ENCODE results near the gene RAB3D. TPM values are rescaled to one million over a fixed set of nuclear protein-coding genes. Genes with fewer than 3 reads are reported as not detected.

Gene RAB3D
- total RNA-seq, 2 experiments from 2014 or later, result 3.6 to 5.1 TPM

- Mint-ChIP-seq H3K36me3 (peaks cover 15% of the 10 kb centered on the region), H3K27me3 (no peaks in the 10 kb centered on the region), H3K9me3 (ENCODE audit: low read depth) (no peaks in the 10 kb centered on the region), H3K4me3 (peak overlapping the region; percentile 57), H3K4me1 (peaks cover 43% of the 10 kb centered on the region), H3K27ac (no peak overlapping the region)
- CTCF ChIA-PET, result interaction anchor here (0.7 to 4.7 kb wide), 11 partner anchors 9 to 159 kb away, joined by 3 to 38 read pairs (median 4); partner anchors contain the start of genes CCDC159, ODAD3, PRKCSH and RAB3D
- ATAC-seq (no peak), DNase-seq (peak; percentile 71)
Observed at GRCh38 chr19:11377237-11377636, 37.8 kb upstream of the RAB3D start.

- H3K36me3 Mint-ChIP-seq, result peaks cover 15% of the 10 kb centered on the region
- H3K4me3 Mint-ChIP-seq, result no peak overlapping the region
- DNase-seq, result peak; percentile 91
- H3K9me3 Mint-ChIP-seq (ENCODE audit: low read depth), result no peaks in the 10 kb centered on the region
- H3K27me3 Mint-ChIP-seq, result no peaks in the 10 kb centered on the region
- CTCF ChIA-PET, result interaction anchor here (0.6 to 4.7 kb wide), 19 partner anchors 9 to 1444 kb away, joined by 3 to 38 read pairs (median 3); partner anchors contain the start of genes CCDC159, ELOF1, EPOR and ODAD3
- no peak overlapping the region for H3K27ac Mint-ChIP-seq
- ATAC-seq, result peak; percentile 48
- peaks cover 35% of the 10 kb centered on the region for H3K4me1 Mint-ChIP-seq
Observed at GRCh38 chr19:11375143-11375948, 35.9 kb upstream of the RAB3D start.

GRCh38 chr19:11374433-11375142 is 35.1 kb upstream of the RAB3D start, which contains the start of gene SWSAP1:
Gene SWSAP1 (plus strand): TSS chr19:11374666. CDS start chr19:11374681, 15 bp downstream.
- CTCF ChIA-PET, result interaction anchor here (0.6 to 4.7 kb wide), 19 partner anchors 8 to 1444 kb away, joined by 3 to 38 read pairs (median 3); partner anchors contain the start of genes CCDC159, ELOF1, ODAD3 and PRKCSH
- DNase-seq (peak; percentile 99), ATAC-seq (peak; percentile 92)
- Mint-ChIP-seq H3K4me3 (no peak within 1 kb of the TSS), H3K9me3 (ENCODE audit: low read depth) (no peaks in the 10 kb centered on the region), H3K4me1 (peaks cover 29% of the 10 kb centered on the region), H3K27ac (no peak within 1 kb of the TSS), H3K36me3 (peaks cover 15% of the 10 kb centered on the region), H3K27me3 (no peaks in the 10 kb centered on the region)

GRCh38 chr19:11373885-11374432 is 34.5 kb upstream of the RAB3D start:
- no peak overlapping the region for H3K27ac Mint-ChIP-seq
- CTCF ChIA-PET, result interaction anchor here (0.6 to 4.7 kb wide), 8 partner anchors 9 to 248 kb away, joined by 3 to 38 read pairs (median 4); partner anchors contain the start of genes ODAD3, PRKCSH and TSPAN16
- H3K36me3 Mint-ChIP-seq, result peaks cover 15% of the 10 kb centered on the region
- no peaks in the 10 kb centered on the region for H3K27me3 Mint-ChIP-seq
- H3K4me3 Mint-ChIP-seq, result no peak overlapping the region
- H3K9me3 Mint-ChIP-seq (ENCODE audit: low read depth), result no peaks in the 10 kb centered on the region
- H3K4me1 Mint-ChIP-seq, result peaks cover 29% of the 10 kb centered on the region
- ATAC-seq (no peak), DNase-seq (no peak)

- Mint-ChIP-seq H3K27me3 (no peaks in the 10 kb centered on the region), H3K9me3 (ENCODE audit: low read depth) (no peaks in the 10 kb centered on the region), H3K4me3 (no peak overlapping the region), H3K4me1 (peaks cover 24% of the 10 kb centered on the region), H3K36me3 (peaks cover 12% of the 10 kb centered on the region), H3K27ac (peak overlapping the region; percentile 4)
- ATAC-seq (no peak), DNase-seq (no peak)
- CTCF ChIA-PET, result interaction anchor here (1.0 to 4.7 kb wide), 4 partner anchors 8 to 109 kb away, joined by 3 to 38 read pairs (median 6); partner anchors contain the start of gene TSPAN16
Observed at GRCh38 chr19:11373166-11373884, 33.9 kb upstream of the RAB3D start.

- H3K27ac Mint-ChIP-seq, result no peak overlapping the region
- CTCF ChIA-PET, result interaction anchor here (0.6 to 1.7 kb wide), 3 partner anchors 10 to 81 kb away, joined by 3 to 5 read pairs (median 4); no protein-coding TSS in a partner anchor
Observed at GRCh38 chr19:11370744-11371143, 31.3 kb upstream of the RAB3D start.

GRCh38 chr19:11367528-11367927 is 28.1 kb upstream of the RAB3D start:
- no peaks in the 10 kb centered on the region for H3K9me3 Mint-ChIP-seq (ENCODE audit: low read depth)

More at GRCh38 chr19:11370744-11371143, 31.3 kb upstream of the RAB3D start:
- Mint-ChIP-seq H3K27me3 (no peaks in the 10 kb centered on the region), H3K9me3 (ENCODE audit: low read depth) (no peaks in the 10 kb centered on the region), H3K4me1 (peaks cover 7% of the 10 kb centered on the region), H3K4me3 (no peak overlapping the region), H3K36me3 (peaks cover 2% of the 10 kb centered on the region)
- DNase-seq, result no peak
- ATAC-seq, result no peak

GRCh38 chr19:11365557-11366117 is 26.2 kb upstream of the RAB3D start:
- H3K27ac Mint-ChIP-seq, result no peak overlapping the region
- no peak overlapping the region for H3K4me3 Mint-ChIP-seq
- H3K27me3 Mint-ChIP-seq, result no peaks in the 10 kb centered on the region
- no peaks in the 10 kb centered on the region for H3K4me1 Mint-ChIP-seq
- CTCF ChIA-PET, result no interaction called here
- peaks cover 2% of the 10 kb centered on the region for H3K36me3 Mint-ChIP-seq
- no peaks in the 10 kb centered on the region for H3K9me3 Mint-ChIP-seq (ENCODE audit: low read depth)
- DNase-seq (no peak), ATAC-seq (no peak)

More at GRCh38 chr19:11367528-11367927, 28.1 kb upstream of the RAB3D start:
- no peaks in the 10 kb centered on the region for H3K4me1 Mint-ChIP-seq
- H3K4me3 Mint-ChIP-seq, result no peak overlapping the region
- ATAC-seq, result no peak
- no peak overlapping the region for H3K27ac Mint-ChIP-seq
- DNase-seq, result no peak
- CTCF ChIA-PET, result interaction anchor here (0.5 to 3.2 kb wide), 4 partner anchors 10 to 132 kb away, joined by 4 to 16 read pairs (median 4); no protein-coding TSS in a partner anchor
- peaks cover 2% of the 10 kb centered on the region for H3K36me3 Mint-ChIP-seq
- no peaks in the 10 kb centered on the region for H3K27me3 Mint-ChIP-seq

- no peak for ATAC-seq
- no peak overlapping the region for H3K27ac Mint-ChIP-seq
- H3K4me3 Mint-ChIP-seq, result no peak overlapping the region
- DNase-seq, result no peak
- CTCF ChIA-PET, result no interaction called here
- H3K27me3 Mint-ChIP-seq, result no peaks in the 10 kb centered on the region
- H3K36me3 Mint-ChIP-seq, result peaks cover 2% of the 10 kb centered on the region
- H3K4me1 Mint-ChIP-seq, result no peaks in the 10 kb centered on the region
- H3K9me3 Mint-ChIP-seq (ENCODE audit: low read depth), result no peaks in the 10 kb centered on the region
Observed at GRCh38 chr19:11364935-11365334, 25.5 kb upstream of the RAB3D start.

- CTCF ChIA-PET, result no interaction called here
- H3K4me3 Mint-ChIP-seq, result no peak overlapping the region
Observed at GRCh38 chr19:11364296-11364904, 24.9 kb upstream of the RAB3D start.

GRCh38 chr19:11363881-11364280 is 24.4 kb upstream of the RAB3D start:
- Mint-ChIP-seq H3K4me3 (no peak overlapping the region), H3K4me1 (no peaks in the 10 kb centered on the region), H3K27me3 (no peaks in the 10 kb centered on the region), H3K36me3 (no peaks in the 10 kb centered on the region), H3K27ac (no peak overlapping the region), H3K9me3 (ENCODE audit: low read depth) (no peaks in the 10 kb centered on the region)
- CTCF ChIA-PET, result interaction anchor here (0.8 kb wide), 1 partner anchor 70 kb away, joined by 4 read pairs; no protein-coding TSS in a partner anchor
- DNase-seq (no peak), ATAC-seq (no peak)

More at GRCh38 chr19:11364296-11364904, 24.9 kb upstream of the RAB3D start:
- H3K27ac Mint-ChIP-seq, result no peak overlapping the region
- no peak for ATAC-seq
- H3K36me3 Mint-ChIP-seq, result no peaks in the 10 kb centered on the region
- no peaks in the 10 kb centered on the region for H3K4me1 Mint-ChIP-seq
- no peak for DNase-seq
- no peaks in the 10 kb centered on the region for H3K9me3 Mint-ChIP-seq (ENCODE audit: low read depth)
- H3K27me3 Mint-ChIP-seq, result no peaks in the 10 kb centered on the region

Measured in activated CD8-positive, alpha-beta memory T cell treated with anti-CD3 and anti-CD28 coated beads, Interleukin-2, amount 10 ng/mL, durations not matched to agents 7 days and 5 days (primary cell).